Stimulated activated CD8-positive, alpha-beta memory T cell treated with anti-CD3 and anti-CD28 coated beads, Interleukin-15, amount 100 ng/mL, for 1 hour (primary cell): ENCODE results near the gene NFYB.
A peak's percentile ranks its signal among the peaks of the same experiment; 100 is the strongest.
"Not testable (repeated sequence)": the region's sequence is repeated elsewhere in the genome, so short reads cannot be mapped to it uniquely, and the experiment has no call there.

ENCODE experiments used
- DNase-seq: peaks from one replicate; pipeline ENCODE4 v3.0.0-alpha.2; 2020; ENCODE audit warnings: low read depth

NFYB gene

GRCh38 chr12:104114834-104115586, 23.0 kb downstream of the NFYB start:
- DNase-seq, result not testable (repeated sequence)

- DNase-seq, result no peak
Measured at GRCh38 chr12:104109446-104110271, 28.4 kb downstream of the NFYB start.

- DNase-seq, result peak; percentile 83
Measured at GRCh38 chr12:104108755-104109445, 29.1 kb downstream of the NFYB start.

- DNase-seq, result no peak
Measured at GRCh38 chr12:104106965-104107364, 31.0 kb downstream of the NFYB start.

- DNase-seq, result no peak
Measured at GRCh38 chr12:104105461-104105860, 32.5 kb downstream of the NFYB start.

GRCh38 chr12:104097954-104098353, 40.1 kb downstream of the NFYB start:
- no peak for DNase-seq

GRCh38 chr12:104095289-104095688, 42.7 kb downstream of the NFYB start:
- no peak for DNase-seq

- DNase-seq, result no peak
Measured at GRCh38 chr12:104094284-104094683, 43.7 kb downstream of the NFYB start.

- DNase-seq, result no peak
Measured at GRCh38 chr12:104091136-104091535, 46.9 kb downstream of the NFYB start.

- DNase-seq, result no peak
Measured at GRCh38 chr12:104090685-104091084, 47.3 kb downstream of the NFYB start.

GRCh38 chr12:104083769-104084475, 54.1 kb downstream of the NFYB start:
- no peak for DNase-seq

- DNase-seq, result no peak
Measured at GRCh38 chr12:104080764-104081163, 57.2 kb downstream of the NFYB start.

GRCh38 chr12:104079024-104079423, 59.0 kb downstream of the NFYB start:
- no peak for DNase-seq

- no peak for DNase-seq
Measured at GRCh38 chr12:104073699-104074098, 64.3 kb downstream of the NFYB start.

GRCh38 chr12:104072099-104072498, 65.9 kb downstream of the NFYB start:
- DNase-seq, result no peak
